ENCODE results near the gene DIAPH1. TPM values are rescaled to one million over a fixed set of nuclear protein-coding genes. Genes with fewer than 3 reads are reported as not detected.

DIAPH1 gene
- total RNA-seq, 2 donors from 2014 or later = 52.3 to 83.8 TPM

- peak; percentile 80 for DNase-seq (ENCODE audit: low spot score)
- intact Hi-C loops (cut with DNase I) = loop anchor here in 1 of 2 donors (5.0 kb wide), 1 partner anchor 34 kb away; no protein-coding TSS in a partner anchor
Measured at GRCh38 chr5:141478321-141478945, 140.4 kb downstream of the DIAPH1 start.

GRCh38 chr5:141477815-141478214, 141.0 kb downstream of the DIAPH1 start:
- intact Hi-C loops (cut with DNase I) = loop anchor here in 1 of 2 donors (5.0 kb wide), 1 partner anchor 34 kb away; no protein-coding TSS in a partner anchor
- no peak for DNase-seq (ENCODE audit: low spot score)

GRCh38 chr5:141477044-141477575, 141.7 kb downstream of the DIAPH1 start:
- no peak for DNase-seq (ENCODE audit: low spot score)
- intact Hi-C loops (cut with DNase I) = loop anchor here in 1 of 2 donors (5.0 kb wide), 1 partner anchor 35 kb away; no protein-coding TSS in a partner anchor

- peak; percentile 92 for DNase-seq (ENCODE audit: low spot score)
- intact Hi-C loops (cut with DNase I) = loop anchor here in 1 of 2 donors (5.0 kb wide), 1 partner anchor 36 kb away; no protein-coding TSS in a partner anchor
Measured at GRCh38 chr5:141476132-141476911, 142.5 kb downstream of the DIAPH1 start.

- peak; percentile 97 for DNase-seq (ENCODE audit: low spot score)
- intact Hi-C loops (cut with DNase I) = loop anchor here in 1 of 2 donors (5.0 kb wide), 1 partner anchor 37 kb away; no protein-coding TSS in a partner anchor
Measured at GRCh38 chr5:141475625-141476131, 143.1 kb downstream of the DIAPH1 start, which contains the start of gene PCDHGC3. TSS of gene PCDHGC3 (plus strand) at chr5:141475966. CDS start at chr5:141476117, 151 bp downstream.

- intact Hi-C loops (cut with DNase I) = no loop called here
- no peak for DNase-seq (ENCODE audit: low spot score)
Measured at GRCh38 chr5:141465351-141465750, 153.4 kb downstream of the DIAPH1 start.

Other genes with a start within 250 kb of the DIAPH1 start
- 1 to 10 TPM; 4.9 to 5.0 TPM for gene PCDHGB3, start 248.8 kb downstream of the DIAPH1 start, total RNA-seq
- gene PCDHGA6, start 245.1 kb downstream of the DIAPH1 start, total RNA-seq = 1 to 10 TPM; 6.6 to 7.9 TPM
- gene PCDHGA7, start 236.3 kb downstream of the DIAPH1 start, total RNA-seq = 1 to 10 TPM; 4.0 to 4.3 TPM
- gene PCDHGB4, start 231.3 kb downstream of the DIAPH1 start, total RNA-seq = 1 to 10 TPM; 4.8 to 5.7 TPM
- gene PCDHGA8, start 226.4 kb downstream of the DIAPH1 start, total RNA-seq = 1 to 10 TPM; 2.0 to 2.4 TPM
- 1 to 10 TPM; 8.1 to 9.5 TPM for gene PCDHGB5, start 221.1 kb downstream of the DIAPH1 start, total RNA-seq
- gene PCDHGA9, start 216.2 kb downstream of the DIAPH1 start, total RNA-seq = 1 to 10 TPM; 5.6 to 7.2 TPM
- gene PCDHGB6, start 211.0 kb downstream of the DIAPH1 start, total RNA-seq = 1 to 10 TPM; 6.7 to 8.5 TPM
- 1 to 10 TPM; 5.7 to 6.6 TPM for gene PCDHGA10, start 206.0 kb downstream of the DIAPH1 start, total RNA-seq
- gene PCDHGB7, start 201.3 kb downstream of the DIAPH1 start, total RNA-seq = 10 to 100 TPM; 12.2 to 17.1 TPM
- 1 to 10 TPM; 4.6 to 4.8 TPM for gene PCDHGA11, start 197.9 kb downstream of the DIAPH1 start, total RNA-seq
- gene PCDHGA12, start 188.5 kb downstream of the DIAPH1 start, total RNA-seq = 10 to 100 TPM in 1 of 2 donors, 1 to 10 TPM in 1; 5.2 to 11.6 TPM
- 10 to 100 TPM; 71.1 to 90.6 TPM for gene PCDHGC3, start 143.0 kb downstream of the DIAPH1 start, total RNA-seq
- 1 to 10 TPM; 2.0 to 2.9 TPM for gene PCDHGC4, start 134.0 kb downstream of the DIAPH1 start, total RNA-seq
- 1 to 10 TPM; 2.3 to 2.6 TPM for gene PCDHGC5, start 129.9 kb downstream of the DIAPH1 start, total RNA-seq
- 10 to 100 TPM; 30.3 to 34.7 TPM for gene HDAC3, start 17.8 kb upstream of the DIAPH1 start, total RNA-seq
- gene RELL2, start 18.0 kb upstream of the DIAPH1 start, total RNA-seq = 1 to 10 TPM; 2.5 to 3.0 TPM
- 10 to 100 TPM; 11.6 to 13.6 TPM for gene FCHSD1, start 32.4 kb upstream of the DIAPH1 start, total RNA-seq
- 10 to 100 TPM; 14.7 to 18.8 TPM for gene ARAP3, start 63.2 kb upstream of the DIAPH1 start, total RNA-seq

Data from posterior vena cava (tissue), 2 donors.